ENCODE data around the gene CXADR.

GRCh38 chr21:17590430-17590829 lies 77.6 kb downstream of the CXADR start:
- TF ChIP-seq, protein P1, sequence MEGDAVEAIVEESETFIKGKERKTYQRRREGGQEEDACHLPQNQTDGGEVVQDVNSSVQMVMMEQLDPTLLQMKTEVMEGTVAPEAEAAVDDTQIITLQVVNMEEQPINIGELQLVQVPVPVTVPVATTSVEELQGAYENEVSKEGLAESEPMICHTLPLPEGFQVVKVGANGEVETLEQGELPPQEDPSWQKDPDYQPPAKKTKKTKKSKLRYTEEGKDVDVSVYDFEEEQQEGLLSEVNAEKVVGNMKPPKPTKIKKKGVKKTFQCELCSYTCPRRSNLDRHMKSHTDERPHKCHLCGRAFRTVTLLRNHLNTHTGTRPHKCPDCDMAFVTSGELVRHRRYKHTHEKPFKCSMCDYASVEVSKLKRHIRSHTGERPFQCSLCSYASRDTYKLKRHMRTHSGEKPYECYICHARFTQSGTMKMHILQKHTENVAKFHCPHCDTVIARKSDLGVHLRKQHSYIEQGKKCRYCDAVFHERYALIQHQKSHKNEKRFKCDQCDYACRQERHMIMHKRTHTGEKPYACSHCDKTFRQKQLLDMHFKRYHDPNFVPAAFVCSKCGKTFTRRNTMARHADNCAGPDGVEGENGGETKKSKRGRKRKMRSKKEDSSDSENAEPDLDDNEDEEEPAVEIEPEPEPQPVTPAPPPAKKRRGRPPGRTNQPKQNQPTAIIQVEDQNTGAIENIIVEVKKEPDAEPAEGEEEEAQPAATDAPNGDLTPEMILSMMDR (IDR thresholded peaks at IDR 0.05), result no peak
- no peak for TF ChIP-seq ZFX (IDR thresholded peaks at IDR 0.05; ENCODE audit: borderline replicate concordance)

All from 22Rv1 (cell line).